HPDE6-E6E7 (cell line): Measurements from ENCODE around the gene ADPRHL1.
"Not testable (repeated sequence)": the region's sequence is repeated elsewhere in the genome, so short reads cannot be mapped to it uniquely, and the experiment has no call there.

Experiments
- DNase-seq: peaks from one replicate; pipeline ENCODE4 v3.0.0; 2011; ENCODE audit warnings: missing footprints; ENCODE audit errors: extremely low spot score

Gene ADPRHL1

GRCh38 chr13:113479179-113479578 lies 25.9 kb upstream of the ADPRHL1 start:
- no peak for DNase-seq

- DNase-seq = no peak
Observed at GRCh38 chr13:113477724-113478123, 24.4 kb upstream of the ADPRHL1 start.

GRCh38 chr13:113476811-113477210 lies 23.5 kb upstream of the ADPRHL1 start:
- DNase-seq = no peak

- DNase-seq = no peak
Observed at GRCh38 chr13:113475911-113476310, 22.6 kb upstream of the ADPRHL1 start.

- no peak for DNase-seq
Observed at GRCh38 chr13:113475280-113475679, 22.0 kb upstream of the ADPRHL1 start.

- no peak for DNase-seq
Observed at GRCh38 chr13:113474179-113474578, 20.9 kb upstream of the ADPRHL1 start.

- no peak for DNase-seq
Observed at GRCh38 chr13:113472355-113473025, 19.2 kb upstream of the ADPRHL1 start.

- DNase-seq = no peak
Observed at GRCh38 chr13:113471844-113472243, 18.6 kb upstream of the ADPRHL1 start.

GRCh38 chr13:113470635-113471163 lies 17.4 kb upstream of the ADPRHL1 start:
- not testable (repeated sequence) for DNase-seq

GRCh38 chr13:113470073-113470472 lies 16.8 kb upstream of the ADPRHL1 start:
- no peak for DNase-seq

- no peak for DNase-seq
Observed at GRCh38 chr13:113469582-113469981, 16.3 kb upstream of the ADPRHL1 start.

- no peak for DNase-seq
Observed at GRCh38 chr13:113468472-113469201, 15.3 kb upstream of the ADPRHL1 start.

- DNase-seq = no peak
Observed at GRCh38 chr13:113468029-113468428, 14.7 kb upstream of the ADPRHL1 start.

GRCh38 chr13:113466383-113466782 lies 13.1 kb upstream of the ADPRHL1 start:
- DNase-seq = no peak

- no peak for DNase-seq
Observed at GRCh38 chr13:113465300-113465699, 12.0 kb upstream of the ADPRHL1 start.

- no peak for DNase-seq
Observed at GRCh38 chr13:113464476-113464875, 11.2 kb upstream of the ADPRHL1 start.

GRCh38 chr13:113461022-113461751 lies 7.9 kb upstream of the ADPRHL1 start:
- DNase-seq = no peak

- DNase-seq = no peak
Observed at GRCh38 chr13:113460599-113460998, 7.3 kb upstream of the ADPRHL1 start.

GRCh38 chr13:113460064-113460555 lies 6.8 kb upstream of the ADPRHL1 start:
- DNase-seq = no peak

- no peak for DNase-seq
Observed at GRCh38 chr13:113458253-113459065, 5.2 kb upstream of the ADPRHL1 start.

GRCh38 chr13:113457510-113457909 lies 4.2 kb upstream of the ADPRHL1 start:
- DNase-seq = no peak
